Pons (tissue), 1 donor: ENCODE data around the gene KCNN3.
A peak's percentile ranks its signal among the peaks of the same experiment; 100 is the strongest.

Experiments
- DNase-seq: peaks from one replicate; pipeline ENCODE4 v3.0.0-alpha.2; 2016; ENCODE audit warnings: low spot score

The KCNN3 gene

DNA sequence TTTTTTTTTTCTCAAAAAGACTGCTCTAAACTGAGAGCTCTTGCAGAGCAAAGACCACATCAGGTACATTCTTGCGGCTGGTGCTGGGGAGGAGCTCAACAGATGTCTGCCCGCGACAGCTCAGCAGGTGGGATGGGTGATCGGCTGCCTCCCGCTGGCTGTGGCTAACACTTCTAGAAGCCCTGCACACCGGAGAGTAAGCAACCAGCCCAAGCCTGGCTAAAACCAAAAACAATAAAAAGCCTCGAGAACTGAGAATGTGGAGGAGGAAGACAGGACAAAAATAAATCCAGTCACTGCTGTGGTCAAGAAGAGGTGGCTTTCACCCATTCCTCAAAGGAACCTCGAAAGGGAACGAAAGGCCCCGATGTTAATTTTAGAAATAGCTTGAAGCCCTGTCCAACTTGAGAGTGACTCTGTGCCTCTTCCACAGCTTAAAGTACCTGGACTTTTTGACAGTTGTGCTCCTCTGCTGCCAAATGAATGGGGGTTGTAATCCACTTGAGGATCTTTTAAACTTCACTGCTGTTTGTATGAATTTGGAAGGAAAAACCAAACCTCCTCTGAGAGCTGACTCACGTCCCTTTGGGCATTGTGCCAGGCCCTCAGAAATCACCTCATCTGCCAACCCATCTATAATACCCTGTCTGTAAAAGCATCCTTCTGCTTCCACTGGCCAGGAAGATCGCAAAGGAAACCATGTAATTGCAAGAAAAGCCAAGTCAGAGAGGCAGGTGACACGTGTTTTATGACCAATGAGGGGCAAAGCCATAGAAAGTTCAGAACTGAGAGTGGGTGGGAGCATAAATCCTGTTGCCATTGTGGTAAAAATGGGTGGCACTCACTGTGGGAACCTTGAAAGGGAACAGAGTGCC lies 78.6 kb downstream of the KCNN3 start:
- no peak for DNase-seq

GRCh38 chr1:154788886-154789285 lies 81.2 kb downstream of the KCNN3 start:
- no peak for DNase-seq

- no peak for DNase-seq
These were observed 81.8 kb downstream of the KCNN3 start for GRCh38 chr1:154788110-154788870.

DNA sequence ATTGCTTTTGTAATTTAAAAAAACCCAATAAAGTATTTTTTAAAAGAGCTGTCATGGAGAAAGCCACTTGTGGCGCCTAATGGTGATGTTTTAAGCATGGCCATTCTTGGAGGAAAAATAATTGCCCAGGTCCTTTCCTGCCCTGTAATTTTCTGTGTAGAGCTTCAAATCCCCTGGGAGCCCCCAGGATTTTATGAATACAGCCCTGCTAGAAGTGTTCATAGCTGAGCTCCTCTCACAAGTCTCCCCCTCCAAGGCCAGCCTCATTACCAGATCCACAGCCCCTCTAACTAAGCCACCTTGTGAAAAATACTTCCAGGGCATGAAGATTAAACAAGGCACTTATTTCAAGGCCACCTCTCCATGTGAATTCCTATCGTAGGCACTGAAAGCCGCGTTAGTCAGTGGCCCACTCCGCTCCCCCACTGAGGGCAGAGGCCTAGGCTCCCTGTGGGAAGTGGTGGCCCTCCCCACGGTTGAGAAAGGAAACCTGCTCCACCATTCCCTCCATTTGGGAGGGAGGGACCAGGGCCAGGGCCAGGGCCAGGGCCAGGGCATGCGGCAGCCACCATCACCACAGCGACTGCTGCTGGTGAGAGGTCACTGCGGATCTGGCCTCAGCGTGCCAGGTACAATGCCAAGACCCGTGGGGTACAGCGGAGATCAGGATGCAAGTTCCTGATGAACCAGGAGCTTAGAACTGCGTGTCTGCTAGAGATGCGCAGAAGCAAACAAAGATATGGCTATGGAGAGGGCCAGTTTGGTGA lies 83.1 kb downstream of the KCNN3 start:
- DNase-seq = no peak

GRCh38 chr1:154784924-154785531 lies 85.1 kb downstream of the KCNN3 start:
- no peak for DNase-seq

DNA sequence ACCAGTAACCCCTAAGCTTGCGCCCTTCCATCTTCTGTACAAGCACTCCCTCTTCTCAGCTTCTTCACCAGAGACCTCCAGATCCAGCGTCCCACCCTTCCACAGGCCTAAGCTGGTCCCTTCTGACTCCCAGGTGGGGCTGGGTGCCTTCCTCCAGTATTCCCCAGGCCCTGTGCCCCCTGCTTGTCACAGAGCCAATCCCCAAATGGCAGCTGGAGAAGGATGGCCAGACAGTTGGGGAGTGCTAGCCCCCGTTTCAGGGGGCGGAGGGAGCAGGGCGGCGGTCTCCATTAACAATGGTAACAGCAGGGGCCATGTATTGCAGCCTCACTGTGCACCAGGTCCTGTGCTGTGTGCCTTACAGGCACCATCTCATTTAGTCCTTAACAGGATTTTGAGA lies 85.7 kb downstream of the KCNN3 start:
- no peak for DNase-seq

DNA sequence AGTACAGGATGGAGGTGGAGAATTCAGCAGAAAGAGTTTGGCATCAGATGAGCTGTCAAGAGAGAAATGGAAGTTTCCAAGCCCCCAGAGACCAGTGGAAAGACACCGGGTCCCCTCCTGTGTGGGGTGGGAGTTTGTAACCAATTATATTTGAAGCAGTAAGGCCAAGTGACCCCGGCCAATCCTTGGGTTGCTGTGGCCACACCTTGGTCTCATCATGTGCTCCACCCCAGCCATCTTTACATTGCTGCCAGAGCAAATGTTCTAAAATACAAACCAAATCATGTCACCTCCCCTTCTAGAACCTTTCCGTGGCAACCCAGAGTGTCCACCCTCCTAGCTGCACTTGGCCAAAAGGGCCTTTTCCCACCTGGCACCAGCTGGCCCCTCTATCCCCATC lies 86.1 kb downstream of the KCNN3 start:
- no peak for DNase-seq

- no peak for DNase-seq
These were observed 89.5 kb downstream of the KCNN3 start for GRCh38 chr1:154780541-154780940.

- DNase-seq = no peak
These were observed 90.4 kb downstream of the KCNN3 start for GRCh38 chr1:154779551-154780189.

DNA sequence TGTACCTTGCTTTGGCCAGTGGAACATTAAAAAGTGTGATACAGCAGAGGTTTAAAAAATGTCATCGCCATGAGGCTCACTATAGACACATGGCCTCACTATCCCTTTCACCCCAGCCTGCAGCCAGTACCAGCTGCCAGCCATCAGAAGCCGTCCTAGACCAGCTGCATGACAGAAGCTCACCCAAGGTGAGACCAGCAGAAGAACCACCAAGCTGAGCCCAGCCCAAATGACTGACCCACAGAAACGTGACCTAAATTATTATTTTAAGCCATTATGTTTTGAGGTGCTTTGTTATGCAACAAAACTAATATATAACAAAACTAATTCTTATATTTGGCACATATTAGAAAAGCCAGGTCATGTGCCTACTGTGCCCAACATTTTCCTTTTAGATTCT lies 91.1 kb downstream of the KCNN3 start:
- DNase-seq = no peak

GRCh38 chr1:154778275-154778674 lies 91.8 kb downstream of the KCNN3 start:
- DNase-seq = no peak

DNA sequence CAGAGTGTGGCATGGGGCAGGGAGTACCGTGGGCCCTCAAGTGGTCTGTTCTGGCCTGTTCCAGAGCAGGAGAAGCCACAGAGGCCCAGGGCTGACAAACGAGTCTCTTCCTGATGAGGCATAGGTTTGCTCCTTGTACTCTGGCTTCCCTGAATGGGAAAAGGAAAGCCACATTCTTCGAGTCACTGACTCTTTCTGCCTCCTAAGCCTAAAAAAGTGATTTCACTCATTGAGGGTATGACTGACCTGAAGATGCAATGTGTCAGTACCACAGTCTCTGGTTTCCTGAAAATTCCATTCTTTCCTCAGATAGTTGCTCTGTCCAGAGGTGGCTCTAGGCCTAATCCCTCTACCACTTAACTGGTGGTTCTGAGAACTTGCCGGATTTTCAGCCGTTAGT lies 92.3 kb downstream of the KCNN3 start:
- no peak for DNase-seq

GRCh38 chr1:154777154-154777553 lies 92.9 kb downstream of the KCNN3 start:
- DNase-seq = no peak

DNA sequence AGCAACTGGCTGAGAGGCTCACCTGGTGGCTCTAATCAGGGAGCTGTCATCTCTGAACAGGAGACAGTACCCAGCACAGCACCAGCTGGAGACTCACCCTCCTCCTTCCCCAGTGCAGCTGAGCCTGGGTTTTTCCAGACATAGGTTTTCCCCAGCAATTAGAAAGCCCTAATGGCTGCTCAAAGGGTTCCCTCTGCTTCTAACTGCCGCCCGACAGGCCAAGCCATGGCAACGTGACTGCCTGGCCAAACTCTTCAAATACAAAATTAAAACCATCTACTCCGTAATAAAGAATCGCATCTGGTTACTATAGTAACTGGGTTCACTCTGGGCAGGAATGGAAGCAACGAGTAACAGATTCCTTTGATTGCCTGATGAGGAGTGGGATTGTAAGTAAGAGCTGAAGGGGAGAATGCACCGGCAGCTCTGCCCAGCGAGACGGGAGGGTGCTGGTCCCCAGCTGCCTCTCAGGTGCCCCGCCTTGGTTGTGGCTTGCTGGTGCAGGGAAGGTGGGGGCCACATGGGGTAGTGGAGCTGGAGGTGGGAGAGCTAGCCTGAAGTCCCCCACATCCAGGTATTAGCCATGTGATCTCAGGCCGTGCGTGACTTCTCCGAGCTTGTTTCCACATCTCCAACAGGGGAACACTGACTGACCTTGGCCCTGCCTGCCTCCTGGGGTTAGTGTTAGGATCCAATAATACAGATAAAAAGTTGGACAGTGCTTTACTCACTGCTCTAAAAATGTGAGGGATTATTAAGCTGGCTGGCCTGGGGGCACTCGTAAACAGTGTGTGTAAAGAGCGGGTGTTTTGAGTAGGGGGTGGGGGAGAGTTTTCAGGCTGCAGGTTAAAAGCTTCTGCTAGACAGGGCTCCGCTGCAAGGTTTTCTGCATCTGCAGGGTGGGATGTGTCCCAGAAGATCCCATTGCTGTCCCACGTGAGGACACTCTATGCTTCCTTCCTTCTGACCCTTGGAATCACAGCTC lies 94.2 kb downstream of the KCNN3 start:
- DNase-seq = no peak

DNA sequence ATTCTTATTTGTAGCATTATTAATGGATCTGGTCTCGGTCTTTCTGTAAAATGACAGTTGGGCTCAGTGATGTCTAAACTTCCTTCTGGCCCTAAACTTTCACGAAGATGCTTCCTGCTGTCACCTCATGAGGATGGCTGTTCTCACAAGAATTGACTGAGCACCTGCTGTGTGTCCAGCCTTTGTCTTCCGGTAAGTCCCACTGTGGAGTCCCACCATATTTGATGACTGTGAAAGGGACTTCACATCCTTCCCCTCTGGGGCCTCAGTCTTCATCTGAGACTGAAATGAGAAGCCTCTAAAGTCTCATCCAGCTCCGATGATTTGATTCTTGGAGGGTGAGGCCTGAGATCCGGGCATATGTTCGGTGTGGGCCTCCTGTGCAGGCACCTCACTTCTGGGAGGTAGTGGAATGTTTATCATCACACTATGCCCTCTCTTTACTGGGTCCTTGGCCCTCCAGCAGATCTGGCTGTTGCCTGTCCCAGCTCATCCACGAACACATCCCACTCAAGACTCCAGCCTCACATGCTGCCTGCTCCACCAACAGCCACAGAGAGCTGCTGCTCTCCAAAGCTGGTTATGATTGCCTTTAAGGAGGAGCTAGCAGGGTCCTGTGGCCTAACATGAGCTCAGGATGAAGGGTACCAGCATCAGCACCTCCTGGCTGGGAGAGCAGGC lies 95.8 kb downstream of the KCNN3 start:
- no peak for DNase-seq

- peak; percentile 17 for DNase-seq
These were observed 96.5 kb downstream of the KCNN3 start for GRCh38 chr1:154773551-154773950.

- no peak for DNase-seq
These were observed 97.2 kb downstream of the KCNN3 start for GRCh38 chr1:154772606-154773506.

DNA sequence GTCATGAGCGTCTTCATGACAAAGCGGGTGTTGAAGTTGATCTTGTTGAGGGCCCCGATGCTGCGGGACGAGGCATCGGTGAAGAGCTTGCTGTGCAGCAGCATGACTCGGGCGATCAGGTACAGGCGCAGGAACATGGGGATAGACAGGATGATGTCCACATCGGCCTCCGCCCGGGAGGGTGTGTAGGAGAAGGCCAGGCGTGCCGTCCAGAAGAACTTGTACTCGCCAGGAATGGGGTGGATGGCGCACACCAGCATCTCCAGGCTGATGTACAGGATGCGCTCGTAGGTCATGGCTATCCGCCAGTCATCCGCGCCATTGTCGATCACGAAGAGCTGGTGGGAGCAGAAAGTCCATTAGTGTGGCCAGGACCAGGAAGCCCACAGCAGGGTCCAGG lies 98.0 kb downstream of the KCNN3 start:
- no peak for DNase-seq
